Right atrium auricular region (tissue), 2 donors: Measurements from ENCODE around the gene GRM4. TPM values are rescaled to one million over a fixed set of nuclear protein-coding genes. Genes with fewer than 3 reads are reported as not detected.

Experiments used
- DNase-seq: peaks from one replicate; pipeline ENCODE4 v3.0.0-alpha.2; 2019; ENCODE audit warnings: low spot score
- H3K27ac ChIP-seq, 2 donors: fragments of 200-600 bp; sonication (generic); 1 replicate in 1 of 2; 2 replicates in 1 of 2; pipeline ENCODE4 v1.5.1; 2016 to 2019
- H3K27me3 ChIP-seq, 2 donors: fragments of 200-600 bp; sonication (generic); one replicate each; pipeline versions ENCODE4 v1.5.1 to v1.6.0; 2017 to 2019
- H3K36me3 ChIP-seq: fragments of 200-600 bp; sonication (generic); one replicate; pipeline ENCODE4 v1.5.1; 2016
- H3K4me1 ChIP-seq, 2 donors: fragments of 200-600 bp; sonication (generic); one replicate each; pipeline versions ENCODE4 v1.5.1 to v1.6.0; 2017 to 2019
- H3K4me3 ChIP-seq, 2 donors: fragments of 200-600 bp; sonication (generic); 1 replicate in 1 of 2; 2 replicates in 1 of 2; pipeline ENCODE4 v1.5.1; 2017 to 2019; ENCODE audit warnings: mild to moderate bottlenecking in 1 of 2, moderate library complexity in 1 of 2
- H3K9me3 ChIP-seq, 2 donors: fragments of 200-600 bp; sonication (generic); one replicate each; pipeline ENCODE4 v1.5.1; 2019
- total RNA-seq, 2 donors: library from RNA; depleted of rRNA; stranded (reverse); fragments of >200 nt; gene quantifications; one replicate each; pipeline ENCODE4 v1.1.0, GENCODE V29; 2016
- TF ChIP-seq, protein P1 (sequence below), 2 donors: fragments of 200-600 bp; sonication (generic); IDR thresholded peaks; one replicate each; pipeline ENCODE4 v1.5.1; 2019; ENCODE audit warnings: antibody characterized with exemption in 2 of 2

The GRM4 gene
- total RNA-seq, 2 donors from 2014 or later, result not detected

DNA sequence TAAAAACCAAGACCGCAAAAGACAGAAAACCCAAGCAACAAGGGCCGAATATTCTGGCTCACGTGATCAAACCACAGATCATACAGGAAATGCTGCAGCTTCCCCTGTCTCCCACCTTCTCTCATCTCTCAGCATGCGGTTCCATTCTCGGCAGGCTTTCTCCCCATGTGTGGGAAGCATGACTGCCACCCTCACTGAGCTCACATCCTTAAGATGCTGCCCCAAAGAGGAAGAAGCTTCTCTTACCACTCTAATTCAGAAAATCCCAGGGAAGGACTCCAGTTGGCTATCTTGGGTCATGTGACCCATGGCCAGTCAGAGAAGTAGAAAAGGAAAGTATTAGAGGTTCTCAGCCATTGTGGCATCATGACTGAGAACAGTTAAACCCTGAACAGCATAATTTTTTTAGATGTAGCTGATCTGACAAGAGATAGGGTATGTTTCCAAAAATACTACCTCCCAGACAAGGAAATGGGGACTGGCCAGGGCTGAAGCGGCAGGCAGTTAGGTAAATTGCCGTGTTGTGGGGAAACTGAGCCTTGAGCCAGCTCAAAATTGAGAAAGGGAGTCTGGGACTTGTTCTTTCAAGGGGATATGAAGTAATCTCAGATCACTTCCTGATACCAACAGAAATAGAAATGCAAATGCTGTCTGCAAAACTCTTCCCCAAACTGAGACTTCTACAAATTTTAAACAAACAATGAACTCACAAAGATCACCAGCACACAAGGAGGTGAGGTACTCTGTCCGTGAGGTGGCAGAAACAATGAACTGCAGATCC lies 37.1 kb upstream of the GRM4 start:
- Histone ChIP-seq H3K9me3 (peaks cover 0 to 16% of the 10 kb centered on the region in 2 donors), H3K27me3 (no peaks in the 10 kb centered on the region), H3K4me1 (no peaks in the 10 kb centered on the region), H3K4me3 (no peak overlapping the region), H3K36me3 (no peaks in the 10 kb centered on the region), H3K27ac (no peak overlapping the region)
- TF ChIP-seq, protein P1, sequence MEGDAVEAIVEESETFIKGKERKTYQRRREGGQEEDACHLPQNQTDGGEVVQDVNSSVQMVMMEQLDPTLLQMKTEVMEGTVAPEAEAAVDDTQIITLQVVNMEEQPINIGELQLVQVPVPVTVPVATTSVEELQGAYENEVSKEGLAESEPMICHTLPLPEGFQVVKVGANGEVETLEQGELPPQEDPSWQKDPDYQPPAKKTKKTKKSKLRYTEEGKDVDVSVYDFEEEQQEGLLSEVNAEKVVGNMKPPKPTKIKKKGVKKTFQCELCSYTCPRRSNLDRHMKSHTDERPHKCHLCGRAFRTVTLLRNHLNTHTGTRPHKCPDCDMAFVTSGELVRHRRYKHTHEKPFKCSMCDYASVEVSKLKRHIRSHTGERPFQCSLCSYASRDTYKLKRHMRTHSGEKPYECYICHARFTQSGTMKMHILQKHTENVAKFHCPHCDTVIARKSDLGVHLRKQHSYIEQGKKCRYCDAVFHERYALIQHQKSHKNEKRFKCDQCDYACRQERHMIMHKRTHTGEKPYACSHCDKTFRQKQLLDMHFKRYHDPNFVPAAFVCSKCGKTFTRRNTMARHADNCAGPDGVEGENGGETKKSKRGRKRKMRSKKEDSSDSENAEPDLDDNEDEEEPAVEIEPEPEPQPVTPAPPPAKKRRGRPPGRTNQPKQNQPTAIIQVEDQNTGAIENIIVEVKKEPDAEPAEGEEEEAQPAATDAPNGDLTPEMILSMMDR (IDR thresholded peaks at IDR 0.05), result no peak
- DNase-seq, result no peak

DNA sequence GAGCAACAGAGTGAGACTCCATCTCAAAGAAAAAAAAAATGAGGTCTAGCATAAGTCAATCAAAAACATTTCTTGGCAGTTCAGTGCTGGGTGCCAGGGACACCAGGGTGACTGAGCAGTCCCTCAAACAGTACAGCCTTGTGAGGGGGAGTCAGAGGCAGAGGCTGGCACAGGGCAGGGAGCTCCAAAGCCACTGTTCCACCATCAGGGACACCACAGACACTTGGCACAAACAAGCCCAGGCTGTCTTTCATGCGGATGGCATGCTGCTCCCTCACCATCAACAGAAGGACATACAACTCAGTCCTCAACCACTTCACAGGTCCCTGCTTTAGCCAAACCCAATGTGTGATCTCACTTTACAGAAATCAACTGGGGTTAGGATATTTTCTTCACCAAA lies 36.0 kb upstream of the GRM4 start:
- no peak for DNase-seq
- H3K4me1 ChIP-seq, result no peaks in the 10 kb centered on the region
- TF ChIP-seq, protein P1 (IDR thresholded peaks at IDR 0.05), result no peak

DNA sequence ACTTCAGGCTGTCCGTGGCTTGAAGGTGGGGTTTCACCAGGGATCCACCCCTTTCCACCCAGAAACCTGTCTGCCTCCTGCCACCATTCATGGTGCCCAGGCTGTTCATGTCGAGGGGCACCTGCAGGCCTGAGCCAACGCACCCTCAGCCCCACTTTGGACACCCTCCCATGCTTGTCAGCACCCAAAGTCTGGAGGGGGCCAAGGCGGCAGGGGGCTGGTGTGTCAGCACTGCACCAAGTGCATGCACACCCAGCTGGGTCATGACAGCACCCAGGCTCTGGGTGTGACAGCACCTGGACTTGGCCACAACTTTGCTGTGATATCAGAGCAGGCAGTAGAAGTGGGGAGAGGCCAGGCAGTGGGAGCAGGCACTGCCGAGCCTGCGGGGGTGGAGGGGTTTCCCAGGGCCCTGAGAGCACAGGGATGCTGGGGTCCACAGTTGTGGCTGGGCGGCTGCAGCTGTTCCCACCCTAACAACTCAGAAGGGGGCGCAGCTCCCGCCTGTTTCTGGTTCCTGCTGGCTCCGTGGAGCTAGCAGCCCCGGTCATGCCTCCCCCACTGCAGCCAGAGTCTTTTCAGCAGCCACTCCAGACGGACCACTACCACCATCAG lies 33.3 kb upstream of the GRM4 start:
- no peak overlapping the region for H3K4me3 ChIP-seq
- no peaks in the 10 kb centered on the region for H3K36me3 ChIP-seq
- peaks cover 0 to 16% of the 10 kb centered on the region in 2 donors for H3K9me3 ChIP-seq
- no peak for DNase-seq
- H3K27ac ChIP-seq, result no peak overlapping the region
- H3K4me1 ChIP-seq, result no peaks in the 10 kb centered on the region
- H3K27me3 ChIP-seq, result no peaks in the 10 kb centered on the region
- TF ChIP-seq, protein P1 (IDR thresholded peaks at IDR 0.05), result no peak

More for the DNA sequence above, 36.0 kb upstream of the GRM4 start:
- Histone ChIP-seq H3K27me3 (no peaks in the 10 kb centered on the region), H3K4me3 (no peak overlapping the region), H3K36me3 (no peaks in the 10 kb centered on the region), H3K27ac (no peak overlapping the region), H3K9me3 (peaks cover 0 to 16% of the 10 kb centered on the region in 2 donors)

DNA sequence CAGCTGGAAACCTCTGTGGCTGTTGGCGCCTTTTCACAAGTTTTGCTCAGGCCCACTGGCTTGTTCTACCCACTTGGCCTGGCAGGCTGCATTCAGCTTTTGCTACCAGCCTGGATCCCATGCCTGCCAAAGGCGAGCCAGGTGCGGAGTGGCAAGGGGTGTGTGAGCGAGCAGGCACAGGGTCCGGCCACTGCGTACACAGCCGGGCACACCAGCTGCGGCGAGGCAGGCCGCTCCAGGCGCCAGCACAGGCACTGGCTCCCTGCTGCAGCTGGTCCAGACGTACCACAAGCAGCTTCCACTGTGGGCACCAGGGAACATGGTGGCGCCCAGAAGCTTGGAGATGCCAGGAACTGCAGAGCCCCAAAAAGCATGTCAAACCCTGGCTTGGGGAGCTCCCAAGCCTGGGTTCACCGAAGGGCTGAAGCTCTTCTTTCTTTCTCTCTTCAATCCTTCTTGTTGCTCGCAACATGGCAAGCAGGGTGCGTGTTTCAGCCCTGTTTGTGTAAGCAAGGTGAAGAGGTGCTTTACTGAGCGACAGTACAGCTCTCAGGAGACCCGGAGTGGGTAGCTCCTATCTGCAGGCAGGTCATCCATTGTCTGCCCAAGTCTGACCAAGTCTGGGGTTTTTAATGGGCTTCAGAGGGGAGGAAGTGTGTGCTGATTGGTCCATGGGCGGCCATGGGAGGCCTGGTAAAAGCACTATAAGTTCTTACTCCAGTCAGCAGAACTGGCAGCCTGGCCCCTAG lies 32.6 kb upstream of the GRM4 start:
- DNase-seq, result no peak
- H3K27ac ChIP-seq, result no peak overlapping the region
- H3K9me3 ChIP-seq, result peaks cover 0 to 12% of the 10 kb centered on the region in 2 donors

DNA sequence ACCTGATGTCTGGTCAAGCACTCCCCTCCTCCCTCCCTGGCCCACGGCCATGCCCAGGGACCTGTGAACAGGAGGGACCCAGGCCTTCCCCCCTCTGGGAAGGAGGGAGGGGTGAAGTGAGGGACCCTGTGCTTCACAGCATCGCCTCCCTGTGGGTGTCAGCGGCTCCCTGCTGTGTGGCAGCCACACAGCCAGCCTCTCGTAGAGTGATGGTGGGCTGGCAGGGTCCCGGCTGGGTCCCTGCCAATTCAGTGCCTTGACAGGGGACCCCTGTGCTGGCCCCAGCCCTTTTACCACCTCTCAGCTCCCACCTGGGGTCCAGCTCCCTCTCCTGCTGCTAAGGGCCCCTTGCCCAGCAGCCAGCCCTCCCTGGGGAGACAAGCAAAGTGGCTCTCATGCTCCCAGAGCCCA lies 31.3 kb upstream of the GRM4 start:
- H3K4me1 ChIP-seq, result no peaks in the 10 kb centered on the region
- TF ChIP-seq, protein P1 (IDR thresholded peaks at IDR 0.05), result no peak
- no peak for DNase-seq

More for the DNA sequence above, 32.6 kb upstream of the GRM4 start:
- H3K4me3 ChIP-seq, result no peak overlapping the region
- H3K36me3 ChIP-seq, result no peaks in the 10 kb centered on the region
- TF ChIP-seq, protein P1 (IDR thresholded peaks at IDR 0.05), result no peak
- no peaks in the 10 kb centered on the region for H3K27me3 ChIP-seq
- H3K4me1 ChIP-seq, result no peaks in the 10 kb centered on the region

More for the DNA sequence above, 31.3 kb upstream of the GRM4 start:
- no peaks in the 10 kb centered on the region for H3K36me3 ChIP-seq
- H3K9me3 ChIP-seq, result no peaks in the 10 kb centered on the region
- no peak overlapping the region for H3K4me3 ChIP-seq
- H3K27ac ChIP-seq, result no peak overlapping the region
- no peaks in the 10 kb centered on the region for H3K27me3 ChIP-seq
